GM20431 (cell line): ENCODE measurements around the gene PDSS2.
"Not testable (repeated sequence)": the region's sequence is repeated elsewhere in the genome, so short reads cannot be mapped to it uniquely, and the experiment has no call there.

Experiments
- in situ Hi-C: fragments of 300-500 bp; cut with MseI, MboI; formaldehyde crosslinking; loops from one replicate; pipeline ENCODE4 v1.15.0; 2020; ENCODE audit warnings: low sequenced_read_pairs; ENCODE audit not compliant: unreplicated experiment

Gene PDSS2

DNA sequence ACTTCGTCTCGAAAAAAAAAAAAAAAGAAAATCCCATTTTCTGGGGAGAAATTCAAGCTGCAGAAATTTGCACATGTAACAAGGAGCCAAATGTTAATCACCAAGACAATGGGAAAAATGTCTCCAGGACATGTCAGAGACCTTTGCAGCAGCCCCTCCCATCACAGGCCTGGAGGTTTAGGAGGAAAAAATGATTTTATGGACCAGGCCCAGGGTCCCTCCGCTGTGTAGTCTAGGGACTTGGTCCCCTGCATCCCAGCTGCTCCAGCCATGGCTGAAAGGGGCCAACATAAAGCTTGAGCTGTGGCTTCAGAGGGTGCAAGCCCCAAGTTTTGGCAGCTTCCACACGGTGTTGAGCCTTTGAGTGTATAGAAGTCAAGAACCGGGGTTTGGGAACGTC is 33.4 kb downstream of the PDSS2 start:
- in situ Hi-C loops, result not testable (repeated sequence)

DNA sequence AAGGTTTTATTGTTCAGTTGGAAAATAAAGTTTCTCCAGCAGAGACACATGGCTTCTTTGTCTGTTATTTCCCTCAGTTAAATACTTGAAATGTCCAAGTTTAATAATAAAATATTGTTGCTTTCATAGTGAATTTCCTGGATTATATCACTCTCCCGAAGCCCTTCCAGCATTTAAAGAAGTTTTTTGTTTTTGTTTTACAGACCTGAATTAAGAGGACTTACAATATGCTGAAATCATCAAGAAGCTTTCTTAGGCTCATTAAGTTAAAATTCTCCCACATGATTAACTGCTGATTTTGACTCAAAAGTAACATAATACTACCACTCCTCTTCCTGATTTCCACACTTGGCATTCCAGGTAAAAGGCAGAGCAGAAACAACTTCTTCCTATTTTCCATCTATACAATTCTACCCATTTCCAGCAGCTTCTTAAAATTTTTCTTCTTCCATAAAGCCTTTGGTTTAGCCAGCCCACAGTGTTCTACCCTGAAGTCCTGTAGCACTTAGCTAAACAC is 35.8 kb downstream of the PDSS2 start:
- in situ Hi-C loops, result no loop called here

DNA sequence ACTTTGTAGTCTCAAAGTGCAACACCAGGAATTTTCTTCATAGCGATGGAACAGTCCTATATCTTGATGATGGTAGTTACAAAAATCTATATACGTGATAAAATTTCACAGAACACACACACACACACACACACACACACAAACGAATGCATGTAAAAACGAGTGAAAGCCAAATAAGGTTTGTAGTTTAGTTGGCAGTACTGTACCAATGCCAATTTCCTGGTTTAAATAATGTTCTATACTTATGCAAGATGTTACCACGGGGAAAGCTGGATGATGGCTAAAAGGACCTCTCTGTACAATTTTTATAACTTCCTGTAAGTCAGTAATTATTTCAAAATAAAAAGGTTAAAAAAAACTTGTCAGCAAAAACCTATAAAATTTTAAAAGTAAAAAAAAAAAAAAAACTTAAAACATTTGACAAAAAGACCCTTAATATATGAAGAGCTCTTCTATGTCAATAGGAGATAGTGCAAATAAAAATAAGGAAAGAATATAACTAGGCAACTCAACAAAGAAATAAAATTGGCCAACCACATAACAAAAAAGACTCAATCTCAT is 37.6 kb downstream of the PDSS2 start:
- in situ Hi-C loops, result no loop called here

DNA sequence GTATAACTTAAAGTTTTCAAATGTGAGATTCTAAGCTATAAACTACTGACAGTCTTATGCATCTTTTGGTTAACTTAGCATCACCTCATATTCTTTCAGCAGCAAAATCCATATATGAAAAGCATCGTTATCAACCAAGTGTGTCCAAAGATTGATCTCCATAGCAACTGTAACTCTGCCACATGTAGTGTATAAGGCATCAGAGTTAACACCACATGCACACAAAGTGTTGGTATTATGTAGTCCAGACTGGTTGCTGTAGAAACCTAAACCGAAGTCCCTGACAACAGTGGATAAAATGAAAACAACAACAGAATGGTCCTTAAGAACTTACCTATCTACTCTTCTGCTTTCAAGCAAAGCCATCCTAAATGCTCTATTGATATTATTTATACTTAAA is 39.6 kb downstream of the PDSS2 start:
- in situ Hi-C loops, result no loop called here

DNA sequence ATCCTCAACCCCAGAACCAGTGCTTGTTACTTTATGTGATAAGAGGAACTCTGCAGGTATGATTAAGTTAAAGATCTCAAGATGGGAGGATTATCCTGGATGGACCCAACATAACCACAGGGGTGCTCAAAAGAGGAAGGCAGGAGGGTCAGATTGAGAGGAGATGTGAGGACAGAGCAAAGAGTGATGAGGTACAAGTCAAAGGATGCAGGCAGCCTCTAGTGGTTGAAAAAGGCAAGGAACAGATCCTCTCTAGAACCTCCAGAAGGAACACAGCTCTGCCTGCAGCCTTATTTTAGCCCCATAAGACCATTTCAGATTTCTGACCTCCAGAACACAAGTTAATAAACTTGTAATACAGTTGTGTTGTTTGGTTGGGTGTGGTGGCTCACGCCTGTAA is 41.2 kb downstream of the PDSS2 start:
- in situ Hi-C loops, result no loop called here

DNA sequence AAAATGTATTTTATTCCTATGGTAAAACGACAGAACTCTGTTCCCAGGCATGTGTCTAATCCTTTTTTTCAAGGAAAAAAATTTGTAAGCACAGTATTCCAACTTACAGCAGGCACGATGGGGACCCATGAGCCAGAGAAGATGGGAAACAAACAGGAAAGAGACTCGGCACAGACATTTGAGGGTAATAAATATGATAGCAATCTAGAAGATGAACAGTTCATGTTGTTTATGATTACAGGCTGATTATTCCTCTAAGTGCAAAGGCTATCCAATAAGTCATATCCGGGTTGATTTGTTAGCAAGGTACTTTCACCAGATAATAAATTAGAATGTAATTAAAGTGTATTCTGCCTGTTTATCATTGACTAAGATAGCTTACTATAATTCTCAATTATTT is 43.2 kb downstream of the PDSS2 start:
- in situ Hi-C loops, result no loop called here

DNA sequence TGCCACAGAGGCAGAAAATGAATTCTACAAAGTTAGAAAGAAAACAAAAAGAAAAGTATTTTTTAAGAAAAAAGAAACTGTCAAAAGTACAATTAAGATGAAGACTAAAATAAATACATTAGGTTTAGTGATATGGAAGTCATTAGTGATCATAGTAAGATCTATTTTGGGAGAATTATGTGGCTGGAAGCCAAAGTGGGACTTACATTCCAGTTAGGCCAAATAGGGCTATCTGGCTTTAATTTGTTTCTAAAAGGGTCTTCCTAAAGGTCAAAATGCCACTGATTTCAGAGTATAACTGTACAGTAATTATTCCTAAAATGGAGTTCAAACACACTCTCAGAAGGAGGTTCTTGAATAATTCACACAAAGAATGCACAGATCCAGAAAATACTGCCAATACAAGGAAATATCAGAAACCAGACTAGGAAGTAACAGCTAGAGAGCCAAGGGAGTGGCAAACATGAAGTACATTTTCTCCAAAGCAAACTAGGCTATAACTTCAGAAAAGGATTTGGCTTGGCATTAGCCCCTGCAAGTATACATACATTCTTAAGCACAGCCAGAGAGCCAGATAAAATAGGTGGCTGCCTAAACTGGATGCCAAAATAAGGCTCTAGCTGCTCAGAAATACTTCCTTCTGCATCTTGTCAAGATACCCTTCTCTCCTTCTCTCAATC is 45.3 kb downstream of the PDSS2 start:
- in situ Hi-C loops, result no loop called here

DNA sequence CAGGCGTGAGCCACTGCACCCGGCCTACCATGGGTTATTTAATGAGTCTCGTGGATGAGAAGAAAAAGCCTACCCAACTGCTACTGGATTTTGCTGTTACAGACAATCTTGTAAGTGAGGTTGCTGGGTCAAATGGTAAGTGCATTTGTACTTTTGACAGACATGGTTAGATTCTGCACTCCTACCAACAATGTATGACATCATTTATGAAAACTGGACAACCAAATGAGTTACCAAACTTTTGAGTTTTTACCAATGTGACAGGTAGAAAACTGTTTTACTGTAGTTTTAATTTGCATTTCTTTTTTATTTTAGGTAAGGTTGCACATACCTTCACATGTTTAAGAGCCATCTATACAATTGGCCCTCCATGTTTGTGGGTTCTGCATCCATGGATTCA is 48.2 kb downstream of the PDSS2 start:
- in situ Hi-C loops, result no loop called here

DNA sequence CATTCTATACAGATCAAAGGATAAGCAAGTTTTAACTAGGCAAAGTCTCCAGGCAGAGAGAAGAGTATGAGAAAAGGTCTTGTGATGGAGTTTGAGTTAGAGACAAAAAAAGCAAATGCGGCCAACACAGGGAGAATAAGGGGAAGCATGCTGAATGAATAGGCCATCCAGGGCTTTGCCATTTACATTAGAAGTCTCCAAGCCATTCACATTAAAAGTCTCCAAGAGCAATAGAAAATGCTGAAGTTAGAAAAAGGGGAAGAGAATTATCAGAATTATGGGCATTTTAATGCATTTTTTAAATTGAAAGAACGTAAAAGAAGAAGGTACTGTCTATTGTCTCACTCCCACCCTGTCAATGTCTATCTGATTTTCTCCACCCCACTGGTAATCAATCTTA is 49.4 kb downstream of the PDSS2 start:
- in situ Hi-C loops, result no loop called here

DNA sequence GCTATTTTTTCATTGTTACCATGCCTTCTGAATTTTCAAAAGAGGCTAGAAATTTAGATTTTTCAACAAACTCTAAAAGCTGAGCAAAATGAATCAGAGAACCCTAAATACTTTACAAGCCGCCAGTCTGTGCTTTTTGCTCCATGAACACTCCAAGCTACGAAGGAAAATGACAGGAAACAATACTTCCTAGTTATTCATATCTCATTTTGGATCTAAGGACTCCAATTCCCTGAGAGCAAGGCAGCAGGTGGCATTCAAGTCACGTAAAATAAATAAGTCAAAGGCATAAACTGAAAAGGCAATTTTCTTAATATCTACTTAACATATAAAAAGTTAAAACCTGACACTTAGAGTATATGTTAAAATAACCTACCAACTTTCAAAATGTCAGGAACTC is 50.6 kb downstream of the PDSS2 start:
- in situ Hi-C loops, result no loop called here

DNA sequence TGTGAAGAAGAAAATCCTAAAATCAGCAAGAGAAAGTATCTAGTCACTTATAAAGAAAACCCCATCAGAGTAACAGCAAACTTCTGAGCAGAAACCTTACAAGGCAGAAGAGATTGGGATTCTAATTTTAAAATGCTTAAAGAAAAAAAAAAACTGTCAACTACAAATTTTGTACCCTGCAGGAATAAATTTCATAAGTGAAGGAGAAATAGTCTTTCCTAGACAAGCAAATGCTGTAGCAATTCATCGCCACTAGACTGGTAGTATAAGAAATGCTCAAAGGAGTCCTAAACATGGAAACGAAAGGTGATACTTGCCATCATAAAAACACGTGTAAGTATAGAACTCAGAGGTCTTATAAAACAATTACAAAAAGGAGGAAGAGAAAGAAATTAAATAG is 54.4 kb downstream of the PDSS2 start:
- in situ Hi-C loops, result no loop called here

DNA sequence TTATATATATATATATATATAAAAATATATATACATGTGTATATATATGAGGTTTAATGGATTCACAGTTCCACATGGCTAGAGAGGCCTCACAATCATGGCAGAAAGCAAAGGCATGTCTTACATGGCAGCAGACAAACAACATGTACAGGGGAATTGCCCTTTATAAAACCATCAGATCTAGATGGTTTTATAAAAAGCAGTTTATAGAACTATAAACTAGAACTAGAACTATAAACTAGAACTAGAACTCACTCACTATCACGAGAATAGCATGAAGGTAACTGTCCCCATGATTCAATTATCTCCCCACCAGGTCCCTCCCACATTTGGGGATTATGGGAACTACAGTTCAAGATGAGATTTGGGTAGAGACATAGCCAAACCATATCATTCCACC is 56.8 kb downstream of the PDSS2 start:
- in situ Hi-C loops, result no loop called here

DNA sequence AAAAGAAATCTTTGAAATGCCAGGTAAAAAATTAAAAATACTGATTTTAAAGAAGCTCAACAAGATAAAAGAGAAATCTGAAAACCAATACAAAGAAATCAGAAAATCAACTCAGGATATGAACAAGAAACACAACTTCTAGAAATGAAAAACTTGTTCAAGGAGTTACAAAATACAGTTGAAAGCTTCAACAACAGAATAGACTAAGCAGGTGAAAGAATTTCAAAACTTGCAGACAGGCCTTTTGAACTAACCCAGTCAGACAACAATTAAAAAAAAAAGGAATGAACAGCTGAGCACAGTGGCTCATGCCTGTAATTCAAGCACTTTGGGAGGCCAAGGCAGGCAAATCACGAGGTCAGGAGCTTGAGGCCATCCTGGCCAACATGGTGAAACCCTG is 57.8 kb downstream of the PDSS2 start:
- in situ Hi-C loops, result no loop called here

DNA sequence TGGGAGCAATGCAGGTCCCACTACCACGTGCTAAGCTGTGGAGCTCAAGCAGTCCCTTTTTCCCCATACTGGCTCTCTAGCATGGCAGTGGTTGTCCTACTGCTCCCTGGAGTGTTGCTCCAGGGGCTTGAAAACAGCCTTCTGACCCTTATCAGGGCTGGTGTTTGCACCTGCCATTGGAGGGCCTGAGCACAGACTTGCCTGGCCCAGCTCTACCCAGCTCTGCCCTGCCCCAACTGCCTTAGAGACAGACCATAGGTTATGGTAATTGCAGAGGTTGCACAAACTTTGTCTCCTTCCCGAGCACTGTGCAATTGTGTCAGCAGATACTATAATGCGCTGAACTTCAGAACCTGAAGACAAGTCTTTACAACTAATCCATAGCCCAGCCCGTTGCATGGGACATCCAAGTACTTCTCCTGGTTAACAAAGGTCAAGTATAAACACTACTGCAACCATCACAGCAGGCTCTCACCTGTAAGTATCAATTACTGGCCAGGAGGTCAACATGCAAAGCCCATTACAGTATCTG is 58.7 kb downstream of the PDSS2 start:
- in situ Hi-C loops, result no loop called here

DNA sequence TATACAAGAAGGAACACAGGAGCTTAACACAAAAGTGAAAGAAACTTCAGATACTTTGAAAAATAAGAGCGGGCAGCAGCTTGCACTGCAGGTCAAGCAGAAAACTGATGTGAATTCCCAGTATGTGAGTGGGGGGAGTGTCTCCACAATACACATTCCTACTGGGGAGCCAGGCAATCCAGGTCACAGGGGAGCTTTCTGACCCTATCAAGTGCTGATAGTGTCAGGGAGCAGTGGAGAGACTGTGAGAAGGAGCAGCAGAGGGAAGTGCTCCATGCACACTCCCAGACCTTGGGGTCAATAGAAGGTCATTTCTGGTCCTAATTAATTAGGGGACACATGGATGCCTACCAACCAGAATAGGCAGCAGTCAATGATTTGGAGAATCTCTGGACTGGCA is 59.4 kb downstream of the PDSS2 start:
- in situ Hi-C loops, result no loop called here

DNA sequence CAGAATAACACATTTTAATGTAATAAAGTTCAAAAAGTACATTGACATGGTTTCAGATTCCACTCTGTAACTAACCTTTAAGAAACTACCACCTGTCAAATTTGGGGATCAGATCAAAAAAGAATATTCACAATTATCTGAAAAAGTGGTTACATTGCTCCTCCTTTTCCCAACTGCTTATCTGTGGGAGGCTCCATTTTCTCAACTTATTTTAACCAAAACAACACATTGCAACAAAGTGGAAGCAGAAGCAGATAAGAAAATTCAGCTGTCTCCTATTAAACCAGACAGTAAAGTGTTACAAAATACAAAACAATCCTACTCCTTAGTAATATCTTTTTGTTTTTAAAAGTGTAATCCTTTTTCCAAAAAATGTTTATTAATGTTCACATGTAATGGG is 61.4 kb downstream of the PDSS2 start:
- in situ Hi-C loops, result no loop called here

DNA sequence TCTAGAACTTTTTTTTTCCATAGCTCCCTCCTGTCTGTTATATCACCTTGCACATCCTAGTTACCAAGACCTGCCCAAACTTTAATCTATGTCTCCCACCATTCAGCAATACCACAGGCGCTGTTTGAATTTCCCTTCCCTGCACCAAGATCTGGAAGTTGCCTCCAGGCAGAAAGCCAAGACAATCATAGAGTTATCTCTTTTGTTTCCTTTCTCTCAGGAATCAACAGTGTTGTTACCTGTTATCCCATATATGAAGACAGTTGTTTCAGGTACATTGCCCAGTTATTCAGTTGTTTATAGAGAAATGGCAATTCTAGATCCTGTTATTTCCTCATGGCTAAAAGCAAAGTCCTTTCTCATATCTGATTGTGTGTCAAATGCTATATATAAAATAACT is 63.2 kb downstream of the PDSS2 start:
- in situ Hi-C loops, result no loop called here

DNA sequence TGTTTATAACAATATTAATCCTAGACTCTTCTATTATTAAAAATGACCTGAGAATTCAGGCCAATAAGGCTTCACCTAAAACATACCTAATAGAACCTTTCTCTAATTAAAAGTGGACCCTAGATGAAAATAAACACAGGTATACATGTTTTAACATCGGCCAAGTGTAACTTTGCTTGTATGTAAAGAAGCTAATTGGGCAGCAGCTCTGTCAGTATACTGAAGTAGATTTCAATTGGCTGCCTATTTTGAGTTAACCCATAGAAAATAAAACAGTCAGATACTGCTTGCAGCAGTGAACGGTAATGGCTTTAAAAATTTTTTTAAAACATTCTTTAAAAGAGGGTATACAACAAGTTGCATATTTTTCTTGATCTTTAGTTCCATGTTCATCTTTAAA is 67.3 kb downstream of the PDSS2 start:
- in situ Hi-C loops, result no loop called here

DNA sequence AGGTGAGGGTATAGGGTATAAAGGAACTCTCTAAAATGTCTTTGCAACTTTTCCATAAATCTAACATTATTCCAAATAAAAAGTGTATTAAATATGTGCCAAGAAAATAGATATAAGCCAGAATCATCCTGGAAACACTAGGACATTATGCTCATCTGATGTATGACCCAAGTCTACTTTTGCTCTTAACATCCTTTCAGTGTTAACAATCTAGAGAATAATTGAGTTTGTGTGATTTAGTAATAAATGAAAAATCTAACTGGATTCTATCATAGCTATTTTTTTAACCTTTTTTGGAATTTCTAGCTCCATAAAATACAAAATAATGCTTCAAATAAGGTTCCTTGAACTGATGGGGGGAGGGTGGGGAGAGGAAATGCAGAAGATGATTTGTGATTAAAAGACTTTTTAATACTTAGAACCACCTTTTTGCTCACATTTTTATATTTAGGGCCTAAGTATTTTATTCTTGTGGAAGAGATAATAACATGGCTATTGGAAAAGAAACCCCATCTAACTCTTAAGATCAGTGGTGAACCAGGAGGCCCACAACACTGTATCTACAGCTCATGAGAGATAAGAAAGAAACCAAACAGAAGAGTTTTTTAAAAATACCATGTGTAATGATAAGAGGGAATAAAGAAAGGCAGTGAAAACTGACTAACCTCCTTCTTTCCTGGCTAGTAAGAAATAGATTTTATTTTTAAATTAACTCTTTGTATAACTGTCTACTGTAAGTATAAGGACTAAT is 68.5 kb downstream of the PDSS2 start:
- in situ Hi-C loops, result no loop called here

DNA sequence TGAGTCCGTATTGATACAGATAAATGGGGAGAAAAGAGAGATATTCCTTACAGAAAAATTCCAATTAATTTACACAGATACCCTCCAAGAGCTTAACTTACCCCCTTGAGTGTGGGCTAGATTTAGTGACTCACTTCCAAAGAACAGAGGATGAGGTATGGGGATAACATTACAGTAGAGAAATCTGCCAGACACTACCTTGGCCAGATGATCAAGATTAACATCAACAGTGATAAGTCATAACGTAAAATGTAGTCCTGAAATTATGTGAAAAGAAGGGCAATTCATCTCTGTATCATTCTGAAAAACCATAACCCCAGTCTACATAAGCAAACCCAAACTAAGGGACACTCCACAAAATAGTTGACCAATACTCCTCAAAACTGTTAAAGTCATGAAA is 69.3 kb downstream of the PDSS2 start:
- in situ Hi-C loops, result no loop called here

DNA sequence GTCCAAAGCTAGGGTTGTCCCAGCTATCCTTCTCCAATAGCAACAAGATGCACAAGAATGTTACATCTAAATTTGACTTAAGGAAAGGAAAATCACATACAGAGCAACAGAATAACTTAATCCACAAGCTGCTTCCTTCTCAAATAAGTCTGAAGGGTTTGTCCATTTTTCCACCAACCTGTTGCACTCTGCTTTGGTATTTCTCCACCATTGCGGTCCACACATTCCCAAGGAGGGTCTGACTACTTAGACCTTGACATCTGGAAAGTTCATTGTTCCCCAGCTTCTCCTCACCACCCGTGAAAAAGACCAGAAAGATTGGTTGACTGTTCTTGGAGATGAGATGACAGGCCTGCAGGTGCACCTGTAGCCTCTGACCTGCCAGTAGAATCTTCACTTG is 72.5 kb downstream of the PDSS2 start:
- in situ Hi-C loops, result no loop called here
